Right lobe of liver (tissue), 6 donors: ENCODE results near the gene ARFGEF3. TPM values are rescaled to one million over a fixed set of nuclear protein-coding genes. Genes with fewer than 3 reads are reported as not detected.
A peak's percentile ranks its signal among the peaks of the same experiment; 100 is the strongest.

Source experiments
- ATAC-seq, 4 donors: fragments of 200-7000 bp; cut with Tn5 transposase; one replicate each; pipeline ENCODE4 v1.9.1; 2020; ENCODE audit warnings: mild to moderate bottlenecking in 4 of 4, moderate library complexity in 4 of 4
- DNase-seq, 3 donors: peaks; one replicate each; pipeline ENCODE4 v3.0.0-alpha.2; 2020
- H3K27ac ChIP-seq, 3 donors: fragments of 200-600 bp; one replicate each; pipeline ENCODE4 v1.8.0; 2022
- H3K27me3 ChIP-seq, 2 donors: fragments of 200-600 bp; one replicate each; pipeline ENCODE4 v1.8.0; 2022
- H3K36me3 ChIP-seq, 4 donors: fragments of 200-600 bp; sonication (generic) in 1 of 4; one replicate each; pipeline versions ENCODE4 v1.5.1 to v1.8.0; 2017 to 2022; ENCODE audit warnings: control low read depth in 1 of 4
- H3K4me1 ChIP-seq, 4 donors: fragments of 200-600 bp; sonication (generic) in 1 of 4; one replicate each; pipeline versions ENCODE4 v1.5.1 to v1.8.0; 2017 to 2022; ENCODE audit warnings: control low read depth in 1 of 4
- H3K4me3 ChIP-seq, 3 donors: fragments of 200-600 bp; one replicate each; pipeline ENCODE4 v1.8.0; 2022
- H3K9me3 ChIP-seq, 4 donors: fragments of 200-600 bp; sonication (generic) in 1 of 4; one replicate each; pipeline versions ENCODE4 v1.5.1 to v1.8.0; 2017 to 2022; ENCODE audit warnings: control low read depth in 1 of 4
- POLR2A ChIP-seq: fragments of 450-650 bp; IDR thresholded peaks from one replicate; pipeline ENCODE4 v1.6.1; 2017; ENCODE audit warnings: antibody characterized with exemption, mild to moderate bottlenecking
- WGBS: methylation state at CpG from one replicate; pipeline ENCODE4 v1.1.6; 2018; ENCODE audit warnings: low coverage, low lambda C conversion rate; ENCODE audit not compliant: insufficient coverage; ENCODE audit errors: missing lambda C conversion rate; 5-methylcytosine and 5-hydroxymethylcytosine counted together
- intact Hi-C, 2 donors: fragments of 100-400 bp; cut with DNase I; formaldehyde crosslinking; loops; one replicate each; pipeline versions ENCODE4 v1.11.2 to v1.14.1; 2022
- total RNA-seq, 6 experiments: library from RNA; depleted of rRNA in 2 of 6; stranded (reverse); fragments of >200 nt in 2 of 6; fragmentation: NEBNext Ultra II Directional in 3 of 6; extraction: Animal tissue kit (Norgen Biotek cat#: 25700) in 3 of 6; gene quantifications; one replicate each; pipeline versions ENCODE4 v1.1.0 to v1.2.4, GENCODE V29; 2016 to 2023
- TF ChIP-seq, protein P1 (sequence below), 4 donors: fragments of 200-600 bp in 3 of 4; fragments of 450-650 bp in 1 of 4; IDR thresholded peaks; one replicate each; pipeline versions ENCODE4 v1.5.1 to v1.8.0; 2016 to 2022; ENCODE audit warnings: antibody characterized with exemption in 4 of 4, mild to moderate bottlenecking in 2 of 4
- donor health status: DM: no; HTN: yes; CAD: no.
- donor health status: DM: no; HTN: no; CAD: no.
- donor health status: DM: no; HTN: no; CAD: no.
- donor health status: DM: no; HTN: yes; CAD: no.
- donor health status: DM: no; HTN: yes; CAD: no.

The ARFGEF3 gene
- total RNA-seq, 6 experiments from 2014 or later: 0.07 to 2.0 (median 0.24) TPM

DNA sequence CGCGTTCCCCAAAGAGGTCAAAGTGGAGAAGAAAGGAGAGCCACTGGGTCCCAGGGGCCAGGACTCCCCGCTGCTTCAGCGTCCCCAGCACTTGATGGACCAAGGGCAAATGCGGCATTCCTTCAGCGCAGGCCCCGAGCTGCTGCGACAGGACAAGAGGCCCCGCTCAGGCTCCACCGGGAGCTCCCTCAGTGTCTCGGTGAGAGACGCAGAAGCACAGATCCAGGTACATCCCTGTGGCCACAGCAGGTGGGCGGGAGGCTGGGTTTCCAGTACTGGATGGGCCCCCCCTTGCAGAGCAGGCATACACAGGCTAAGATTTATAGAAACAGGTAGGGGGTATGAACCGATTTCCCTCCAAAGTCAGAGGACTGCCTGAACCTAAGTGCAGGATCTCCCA lies 173.2 kb downstream of the ARFGEF3 start:
- no peaks in the 10 kb centered on the region for H3K36me3 ChIP-seq
- H3K9me3 ChIP-seq: no peaks in the 10 kb centered on the region
- intact Hi-C loops: no loop called here
- H3K4me1 ChIP-seq: no peaks in the 10 kb centered on the region
- H3K4me3 ChIP-seq: no peak overlapping the region
- no peak for DNase-seq
- WGBS: 96% methylated on average over 4 of the region's 14 CpGs
- no peaks in the 10 kb centered on the region for H3K27me3 ChIP-seq
- ATAC-seq: no peak
- no peak overlapping the region for H3K27ac ChIP-seq
- no peak for TF ChIP-seq POLR2A
- TF ChIP-seq, protein P1, sequence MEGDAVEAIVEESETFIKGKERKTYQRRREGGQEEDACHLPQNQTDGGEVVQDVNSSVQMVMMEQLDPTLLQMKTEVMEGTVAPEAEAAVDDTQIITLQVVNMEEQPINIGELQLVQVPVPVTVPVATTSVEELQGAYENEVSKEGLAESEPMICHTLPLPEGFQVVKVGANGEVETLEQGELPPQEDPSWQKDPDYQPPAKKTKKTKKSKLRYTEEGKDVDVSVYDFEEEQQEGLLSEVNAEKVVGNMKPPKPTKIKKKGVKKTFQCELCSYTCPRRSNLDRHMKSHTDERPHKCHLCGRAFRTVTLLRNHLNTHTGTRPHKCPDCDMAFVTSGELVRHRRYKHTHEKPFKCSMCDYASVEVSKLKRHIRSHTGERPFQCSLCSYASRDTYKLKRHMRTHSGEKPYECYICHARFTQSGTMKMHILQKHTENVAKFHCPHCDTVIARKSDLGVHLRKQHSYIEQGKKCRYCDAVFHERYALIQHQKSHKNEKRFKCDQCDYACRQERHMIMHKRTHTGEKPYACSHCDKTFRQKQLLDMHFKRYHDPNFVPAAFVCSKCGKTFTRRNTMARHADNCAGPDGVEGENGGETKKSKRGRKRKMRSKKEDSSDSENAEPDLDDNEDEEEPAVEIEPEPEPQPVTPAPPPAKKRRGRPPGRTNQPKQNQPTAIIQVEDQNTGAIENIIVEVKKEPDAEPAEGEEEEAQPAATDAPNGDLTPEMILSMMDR (IDR thresholded peaks at IDR 0.05): no peak

- H3K36me3 ChIP-seq: no peaks in the 10 kb centered on the region
- DNase-seq: no peak
- ATAC-seq: no peak
- H3K9me3 ChIP-seq: no peaks in the 10 kb centered on the region
- no peaks in the 10 kb centered on the region for H3K27me3 ChIP-seq
- no peak overlapping the region for H3K27ac ChIP-seq
- no peaks in the 10 kb centered on the region for H3K4me1 ChIP-seq
- TF ChIP-seq POLR2A: no peak
- TF ChIP-seq, protein P1 (IDR thresholded peaks at IDR 0.05): no peak
- intact Hi-C loops: no loop called here
- WGBS: 75% methylated on average over 6 of the region's 8 CpGs
- H3K4me3 ChIP-seq: no peak overlapping the region
Observed at GRCh38 chr6:138336221-138336620, 174.5 kb downstream of the ARFGEF3 start.

GRCh38 chr6:138337076-138337475 lies 175.3 kb downstream of the ARFGEF3 start:
- Histone ChIP-seq H3K27me3 (no peaks in the 10 kb centered on the region), H3K9me3 (no peaks in the 10 kb centered on the region), H3K36me3 (no peaks in the 10 kb centered on the region), H3K4me3 (no peak overlapping the region), H3K27ac (no peak overlapping the region), H3K4me1 (no peaks in the 10 kb centered on the region)
- WGBS: 92% methylated on average over 4 of the region's 4 CpGs
- ATAC-seq: no peak
- no peak for DNase-seq
- TF ChIP-seq, protein P1 (IDR thresholded peaks at IDR 0.05): no peak
- no peak for TF ChIP-seq POLR2A
- intact Hi-C loops: no loop called here

DNA sequence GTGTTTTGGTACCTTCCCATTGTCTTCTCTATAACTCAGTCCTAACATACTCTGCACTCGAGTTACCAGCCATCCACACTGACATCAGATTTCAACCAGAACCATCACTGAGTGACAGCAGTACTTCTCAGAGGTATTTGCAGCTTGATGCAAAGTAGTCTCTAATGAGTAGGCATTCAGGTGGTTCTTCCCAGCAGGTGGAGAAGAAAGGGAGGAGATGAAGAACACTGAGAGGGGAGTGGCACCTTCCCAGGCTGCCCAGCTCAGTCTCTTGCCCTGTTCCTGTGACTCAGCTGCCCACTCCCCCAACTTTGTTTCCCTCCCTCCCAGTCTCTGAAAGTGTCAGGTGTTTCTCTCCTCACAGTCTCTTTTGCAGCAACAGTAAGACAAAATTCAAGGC lies 177.3 kb downstream of the ARFGEF3 start:
- ATAC-seq (peak in 1 of 4 donors; percentile 7), DNase-seq (no peak)
- whole genome bisulfite sequencing: 73% methylated on average over 1 of the region's 1 CpG
- Histone ChIP-seq H3K4me3 (no peak overlapping the region), H3K36me3 (no peaks in the 10 kb centered on the region), H3K27me3 (no peaks in the 10 kb centered on the region), H3K9me3 (no peaks in the 10 kb centered on the region), H3K27ac (no peak overlapping the region), H3K4me1 (no peaks in the 10 kb centered on the region)
- intact Hi-C loops: no loop called here
- no peak for TF ChIP-seq POLR2A
- TF ChIP-seq, protein P1 (IDR thresholded peaks at IDR 0.05): no peak

- WGBS: 89% methylated on average over 1 of the region's 1 CpG
- Histone ChIP-seq H3K27me3 (no peaks in the 10 kb centered on the region), H3K27ac (no peak overlapping the region), H3K9me3 (no peaks in the 10 kb centered on the region), H3K4me1 (no peaks in the 10 kb centered on the region), H3K4me3 (no peak overlapping the region), H3K36me3 (no peaks in the 10 kb centered on the region)
- ATAC-seq: no peak
- no peak for TF ChIP-seq POLR2A
- TF ChIP-seq, protein P1 (IDR thresholded peaks at IDR 0.05): no peak
- intact Hi-C loops: no loop called here
- no peak for DNase-seq
Observed at GRCh38 chr6:138341176-138341575, 179.4 kb downstream of the ARFGEF3 start.
